ENCODE measurements around the gene OR10H1. TPM values are rescaled to one million over a fixed set of nuclear protein-coding genes. Genes with fewer than 3 reads are reported as not detected.
"Not testable (repeated sequence)": the region's sequence is repeated elsewhere in the genome, so short reads cannot be mapped to it uniquely, and the experiment has no call there.

The OR10H1 gene
- polyA plus RNA-seq, 1 of the 3 experiments (the other 2 are of a cell fraction), result not detected

DNA sequence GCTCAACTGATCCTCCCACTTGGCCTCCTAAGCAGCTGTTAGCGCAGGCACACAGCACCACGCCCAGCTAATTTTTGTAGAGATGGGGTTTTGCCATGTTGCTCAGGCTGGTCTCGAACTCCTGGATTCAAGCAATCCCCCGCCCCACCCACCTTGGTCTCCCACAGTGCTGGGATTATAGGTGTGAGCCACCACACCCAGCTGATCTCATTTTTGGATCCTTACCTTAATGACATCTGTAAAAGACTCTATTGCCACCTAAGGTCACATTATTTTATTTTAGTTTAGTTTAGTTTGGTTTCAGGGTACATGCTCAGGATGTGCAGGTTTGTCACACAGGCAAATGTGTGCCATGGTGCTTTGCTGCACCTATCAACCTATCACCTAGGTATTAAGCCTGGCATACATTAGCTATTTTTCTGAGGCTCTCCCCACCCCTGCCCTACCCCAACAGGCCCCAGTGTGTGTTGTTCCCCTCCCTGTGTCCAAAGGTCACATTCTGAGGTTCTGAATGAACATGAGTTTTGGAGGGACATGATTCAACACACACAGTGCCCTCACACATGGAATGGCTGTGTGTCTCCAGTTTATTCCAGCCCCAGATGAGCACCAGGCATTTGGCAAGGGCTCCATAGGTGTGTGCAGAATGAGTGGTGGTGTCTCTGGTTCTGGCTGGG is 26.7 kb downstream of the OR10H1 start:
- Histone ChIP-seq H3K9me3 (no peaks in the 10 kb centered on the region), H3K9me2 (no peaks in the 10 kb centered on the region), H3K27me3 (ENCODE audit: insufficient read depth) (no peaks in the 10 kb centered on the region), H3K27ac (ENCODE audit: low read depth in 2 of 2, low read length in 1 of 2) (no peak overlapping the region), H3F3A (replicated peaks; ENCODE audit: insufficient read depth) (no peaks in the 10 kb centered on the region), H3K79me2 (ENCODE audit: insufficient read depth) (no peaks in the 10 kb centered on the region), H3K4me2 (no peak overlapping the region), H3K9ac (no peak overlapping the region), H3K36me3 (replicated peaks in 1 of 2; ENCODE audit: control insufficient read depth in 1 of 2, insufficient read depth in 2 of 2, low read length in 1 of 2) (no peaks in the 10 kb centered on the region), H2AFZ (ENCODE audit: low read depth) (no peak overlapping the region), H3K4me3 (ENCODE audit: low read depth in 2 of 2, low read length in 1 of 2) (no peak overlapping the region), H4K20me1 (ENCODE audit: insufficient read depth) (no peaks in the 10 kb centered on the region), H3K4me1 (ENCODE audit: control insufficient read depth in 1 of 2, insufficient read depth in 2 of 2, low read depth in 1 of 2, low read length in 1 of 2) (no peaks in the 10 kb centered on the region)
- 6% methylated on average over 2 of the region's 4 CpGs for WGBS (ENCODE audit: low lambda C conversion rate)
- no peak for DNase-seq
- ChIA-PET CTCF (no interaction called here), POLR2A (no interaction called here)
- TF ChIP-seq, protein P1, sequence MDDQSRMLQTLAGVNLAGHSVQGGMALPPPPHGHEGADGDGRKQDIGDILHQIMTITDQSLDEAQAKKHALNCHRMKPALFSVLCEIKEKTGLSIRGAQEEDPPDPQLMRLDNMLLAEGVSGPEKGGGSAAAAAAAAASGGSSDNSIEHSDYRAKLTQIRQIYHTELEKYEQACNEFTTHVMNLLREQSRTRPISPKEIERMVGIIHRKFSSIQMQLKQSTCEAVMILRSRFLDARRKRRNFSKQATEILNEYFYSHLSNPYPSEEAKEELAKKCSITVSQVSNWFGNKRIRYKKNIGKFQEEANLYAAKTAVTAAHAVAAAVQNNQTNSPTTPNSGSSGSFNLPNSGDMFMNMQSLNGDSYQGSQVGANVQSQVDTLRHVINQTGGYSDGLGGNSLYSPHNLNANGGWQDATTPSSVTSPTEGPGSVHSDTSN (IDR thresholded peaks at IDR 0.05), result no peak

DNA sequence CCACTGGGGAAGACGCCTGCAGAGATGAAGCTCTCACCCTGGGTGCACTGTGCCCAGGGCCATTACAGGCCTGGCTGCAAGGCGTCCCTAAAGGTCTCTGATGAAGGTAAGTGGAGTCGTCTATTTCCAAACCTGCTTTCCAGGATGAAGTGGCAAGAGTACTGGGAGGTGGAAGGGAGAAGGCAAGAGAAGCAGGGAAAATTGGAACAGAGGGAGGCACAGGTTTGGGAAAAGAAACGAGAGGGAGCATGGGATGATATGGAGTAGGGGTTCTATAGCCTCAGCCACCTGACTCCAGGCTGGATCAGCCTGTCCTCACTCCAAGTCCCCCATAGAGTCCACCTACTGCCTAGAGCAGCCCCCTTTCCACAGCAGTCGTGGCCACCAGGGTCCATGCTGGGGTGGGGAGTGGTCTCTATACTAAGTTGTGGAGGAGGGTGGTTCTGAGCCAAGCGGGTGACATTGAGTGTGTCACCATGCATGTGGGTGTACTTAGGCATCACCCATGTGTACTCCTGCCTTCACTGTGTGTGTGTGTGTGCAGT is 27.8 kb downstream of the OR10H1 start, which contains the start of gene OR10H5:
Gene OR10H5, plus strand, starts transcription at position 51 of the 545 bp plus-strand sequence. CDS start 6,388 bp downstream, outside the sequence.
- H3K36me3 ChIP-seq (replicated peaks in 1 of 2; ENCODE audit: control insufficient read depth in 1 of 2, insufficient read depth in 2 of 2, low read length in 1 of 2), result no peaks in the 10 kb centered on the region
- TF ChIP-seq NRF1 (IDR thresholded peaks at IDR 0.05; ENCODE audit: low read depth, low read length) (no peak), RCOR1 (IDR thresholded peaks at IDR 0.05; ENCODE audit: low read length) (no peak), SMC3 (IDR thresholded peaks at IDR 0.05; ENCODE audit: low read depth, low read length) (no peak), MXI1 (IDR thresholded peaks at IDR 0.05; ENCODE audit: low read depth, low read length) (no peak), TAF1 (IDR thresholded peaks at IDR 0.05; ENCODE audit: borderline replicate concordance, low read depth, low read length) (no peak), FOXM1 (IDR thresholded peaks at IDR 0.05; ENCODE audit: low read depth) (no peak), TCF12 (IDR thresholded peaks at IDR 0.05) (no peak), FOXJ3 (CRISPR knock-in tag; IDR thresholded peaks at IDR 0.05) (no peak), YY1 (IDR thresholded peaks at IDR 0.05; ENCODE audit: low read depth) (no peak), FOSL2 (IDR thresholded peaks at IDR 0.05; ENCODE audit: borderline replicate concordance, low read depth) (no peak)
- TF ChIP-seq, protein P2, sequence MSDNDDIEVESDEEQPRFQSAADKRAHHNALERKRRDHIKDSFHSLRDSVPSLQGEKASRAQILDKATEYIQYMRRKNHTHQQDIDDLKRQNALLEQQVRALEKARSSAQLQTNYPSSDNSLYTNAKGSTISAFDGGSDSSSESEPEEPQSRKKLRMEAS (IDR thresholded peaks at IDR 0.05; ENCODE audit: low read depth), result no peak
- TF ChIP-seq, protein P3, sequence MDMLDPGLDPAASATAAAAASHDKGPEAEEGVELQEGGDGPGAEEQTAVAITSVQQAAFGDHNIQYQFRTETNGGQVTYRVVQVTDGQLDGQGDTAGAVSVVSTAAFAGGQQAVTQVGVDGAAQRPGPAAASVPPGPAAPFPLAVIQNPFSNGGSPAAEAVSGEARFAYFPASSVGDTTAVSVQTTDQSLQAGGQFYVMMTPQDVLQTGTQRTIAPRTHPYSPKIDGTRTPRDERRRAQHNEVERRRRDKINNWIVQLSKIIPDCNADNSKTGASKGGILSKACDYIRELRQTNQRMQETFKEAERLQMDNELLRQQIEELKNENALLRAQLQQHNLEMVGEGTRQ (IDR thresholded peaks at IDR 0.05; ENCODE audit: borderline replicate concordance, low read depth, low read length), result no peak
- TF ChIP-seq, protein P4, sequence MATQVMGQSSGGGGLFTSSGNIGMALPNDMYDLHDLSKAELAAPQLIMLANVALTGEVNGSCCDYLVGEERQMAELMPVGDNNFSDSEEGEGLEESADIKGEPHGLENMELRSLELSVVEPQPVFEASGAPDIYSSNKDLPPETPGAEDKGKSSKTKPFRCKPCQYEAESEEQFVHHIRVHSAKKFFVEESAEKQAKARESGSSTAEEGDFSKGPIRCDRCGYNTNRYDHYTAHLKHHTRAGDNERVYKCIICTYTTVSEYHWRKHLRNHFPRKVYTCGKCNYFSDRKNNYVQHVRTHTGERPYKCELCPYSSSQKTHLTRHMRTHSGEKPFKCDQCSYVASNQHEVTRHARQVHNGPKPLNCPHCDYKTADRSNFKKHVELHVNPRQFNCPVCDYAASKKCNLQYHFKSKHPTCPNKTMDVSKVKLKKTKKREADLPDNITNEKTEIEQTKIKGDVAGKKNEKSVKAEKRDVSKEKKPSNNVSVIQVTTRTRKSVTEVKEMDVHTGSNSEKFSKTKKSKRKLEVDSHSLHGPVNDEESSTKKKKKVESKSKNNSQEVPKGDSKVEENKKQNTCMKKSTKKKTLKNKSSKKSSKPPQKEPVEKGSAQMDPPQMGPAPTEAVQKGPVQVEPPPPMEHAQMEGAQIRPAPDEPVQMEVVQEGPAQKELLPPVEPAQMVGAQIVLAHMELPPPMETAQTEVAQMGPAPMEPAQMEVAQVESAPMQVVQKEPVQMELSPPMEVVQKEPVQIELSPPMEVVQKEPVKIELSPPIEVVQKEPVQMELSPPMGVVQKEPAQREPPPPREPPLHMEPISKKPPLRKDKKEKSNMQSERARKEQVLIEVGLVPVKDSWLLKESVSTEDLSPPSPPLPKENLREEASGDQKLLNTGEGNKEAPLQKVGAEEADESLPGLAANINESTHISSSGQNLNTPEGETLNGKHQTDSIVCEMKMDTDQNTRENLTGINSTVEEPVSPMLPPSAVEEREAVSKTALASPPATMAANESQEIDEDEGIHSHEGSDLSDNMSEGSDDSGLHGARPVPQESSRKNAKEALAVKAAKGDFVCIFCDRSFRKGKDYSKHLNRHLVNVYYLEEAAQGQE (IDR thresholded peaks at IDR 0.05; ENCODE audit: low read depth, low read length), result no peak
- no peaks in the 10 kb centered on the region for H3K9me2 ChIP-seq
- no peak within 1 kb of the TSS for H3K9ac ChIP-seq
- no peaks in the 10 kb centered on the region for H3K27me3 ChIP-seq (ENCODE audit: insufficient read depth)
- H3K4me3 ChIP-seq (ENCODE audit: low read depth in 2 of 2, low read length in 1 of 2), result no peak within 1 kb of the TSS
- ChIA-PET POLR2A (no interaction called here), CTCF (no interaction called here)
- H4K20me1 ChIP-seq (ENCODE audit: insufficient read depth), result no peaks in the 10 kb centered on the region
- no peak within 1 kb of the TSS for H2AFZ ChIP-seq (ENCODE audit: low read depth)
- H3K27ac ChIP-seq (ENCODE audit: low read depth in 2 of 2, low read length in 1 of 2), result no peak within 1 kb of the TSS
- no peaks in the 10 kb centered on the region for H3F3A ChIP-seq (replicated peaks; ENCODE audit: insufficient read depth)
- no peak within 1 kb of the TSS for H3K4me2 ChIP-seq
- no peaks in the 10 kb centered on the region for H3K9me3 ChIP-seq
- no peak for DNase-seq
- no peaks in the 10 kb centered on the region for H3K4me1 ChIP-seq (ENCODE audit: control insufficient read depth in 1 of 2, insufficient read depth in 2 of 2, low read depth in 1 of 2, low read length in 1 of 2)
- no peaks in the 10 kb centered on the region for H3K79me2 ChIP-seq (ENCODE audit: insufficient read depth)
- WGBS (ENCODE audit: low lambda C conversion rate), result 2% methylated on average over 6 of the region's 6 CpGs

DNA sequence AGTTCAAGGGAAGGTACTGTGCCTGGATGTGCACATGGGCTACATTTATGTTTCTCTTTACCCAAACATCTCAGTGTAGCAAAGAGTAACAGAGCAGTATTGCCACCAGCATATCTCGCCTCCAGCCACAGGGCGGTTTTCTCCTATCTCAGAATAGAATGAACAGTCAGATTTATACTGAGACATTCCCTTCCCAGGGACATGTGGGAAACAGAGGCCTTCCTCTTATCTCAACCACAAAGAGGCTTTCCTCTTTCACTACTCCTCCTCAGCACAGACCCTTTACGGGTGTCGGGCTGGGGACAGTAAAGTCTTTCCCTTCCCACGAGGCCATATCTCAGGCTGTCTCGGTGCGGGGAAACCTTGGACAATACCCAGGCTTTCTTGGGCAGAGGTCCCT is 32.6 kb downstream of the OR10H1 start:
- H2AFZ ChIP-seq (ENCODE audit: low read depth); H4K20me1 ChIP-seq (ENCODE audit: insufficient read depth); H3K27me3 ChIP-seq (ENCODE audit: insufficient read depth); H3K4me3 ChIP-seq (ENCODE audit: low read depth in 2 of 2, low read length in 1 of 2); CTCF ChIA-PET; H3K4me1 ChIP-seq (ENCODE audit: control insufficient read depth in 1 of 2, insufficient read depth in 2 of 2, low read depth in 1 of 2, low read length in 1 of 2); H3K9me2 ChIP-seq; DNase-seq; H3K4me2 ChIP-seq; H3F3A ChIP-seq (replicated peaks; ENCODE audit: insufficient read depth); H3K9me3 ChIP-seq; H3K79me2 ChIP-seq (ENCODE audit: insufficient read depth); POLR2A ChIA-PET; H3K9ac ChIP-seq; H3K36me3 ChIP-seq (replicated peaks in 1 of 2; ENCODE audit: control insufficient read depth in 1 of 2, insufficient read depth in 2 of 2, low read length in 1 of 2); H3K27ac ChIP-seq (ENCODE audit: low read depth in 2 of 2, low read length in 1 of 2): not testable (repeated sequence)
- 3% methylated on average over 7 of the region's 7 CpGs for WGBS (ENCODE audit: low lambda C conversion rate)

All from SK-N-SH (cell line).